ENCODE results near the gene CNTNAP2.

Gene CNTNAP2

DNA sequence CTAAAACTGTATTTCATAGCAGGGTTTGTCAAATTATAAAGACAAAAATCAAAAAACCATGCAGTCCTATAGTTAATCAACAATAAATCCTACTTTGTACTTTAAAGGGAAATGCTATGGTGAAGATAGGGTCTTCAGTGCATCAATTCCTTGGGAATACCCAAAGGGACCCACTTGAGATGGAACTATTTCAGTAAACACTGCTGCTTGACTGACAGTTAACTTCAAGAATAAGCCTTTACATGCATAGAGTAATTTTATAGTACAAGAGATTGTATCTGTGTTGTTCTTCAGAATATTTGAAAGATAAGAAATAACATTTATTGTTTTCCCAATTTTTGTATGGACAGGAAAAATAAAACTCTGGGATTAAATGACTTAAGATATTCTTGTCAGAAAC, 1179.6 kb downstream of the CNTNAP2 start:
- no peak for DNase-seq

DNA sequence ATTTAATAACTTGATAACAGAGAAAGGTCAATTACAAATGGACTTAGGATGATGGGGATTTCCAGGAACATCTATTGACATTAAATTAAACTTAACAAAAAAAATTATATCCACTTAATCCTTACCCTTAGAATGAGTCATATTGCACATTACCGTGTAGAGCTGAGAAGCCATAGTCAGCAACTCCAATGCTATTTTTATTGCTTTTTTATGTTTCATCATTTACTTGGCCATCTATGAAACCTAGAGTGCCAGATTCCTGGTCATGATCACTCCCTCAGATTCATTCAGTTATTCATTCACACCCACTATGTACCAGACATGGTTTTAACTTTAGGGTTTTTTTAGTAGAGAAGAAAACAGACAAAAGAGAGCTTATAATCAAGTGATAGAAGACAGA, 1180.4 kb downstream of the CNTNAP2 start:
- no peak for DNase-seq

DNA sequence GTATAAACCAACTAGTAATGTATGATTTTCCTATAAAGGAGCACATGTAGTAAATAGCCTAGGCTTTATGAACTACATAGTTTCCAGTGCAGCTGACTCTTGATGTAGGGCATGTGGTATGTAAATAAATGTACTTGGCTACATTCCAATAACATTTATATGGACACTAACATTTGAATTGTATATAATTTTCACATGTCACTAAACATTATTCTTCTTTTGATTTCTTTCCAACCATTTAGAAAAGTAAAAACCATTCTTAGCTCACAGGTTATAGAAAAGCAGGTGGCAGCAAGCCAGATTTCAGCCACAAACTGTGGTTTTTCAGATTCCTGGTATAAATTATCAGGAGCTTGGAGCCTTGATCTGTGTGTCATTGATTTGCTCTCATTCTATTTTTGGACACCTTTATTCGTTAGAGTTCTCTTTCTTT, 1182.0 kb downstream of the CNTNAP2 start:
- peak; percentile 78 for DNase-seq

DNA sequence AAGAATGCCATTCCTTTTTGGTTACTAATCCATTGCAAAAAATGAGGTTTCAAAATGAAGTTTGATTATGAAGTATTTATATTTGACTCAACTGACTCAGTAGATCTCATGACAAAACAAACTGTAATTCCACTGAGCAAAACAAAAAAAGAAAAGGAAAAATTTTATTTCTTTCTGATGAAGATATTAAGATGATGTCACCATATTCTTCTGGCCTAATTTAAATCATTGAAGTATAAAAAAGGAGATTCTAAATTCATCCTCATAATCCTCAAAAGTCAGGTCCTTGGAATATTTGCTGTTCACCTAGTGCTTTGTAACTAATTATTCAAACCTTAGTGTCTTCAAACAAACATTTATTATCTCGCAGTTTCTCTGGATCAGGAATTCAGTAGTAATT, 1183.7 kb downstream of the CNTNAP2 start:
- DNase-seq = no peak

DNA sequence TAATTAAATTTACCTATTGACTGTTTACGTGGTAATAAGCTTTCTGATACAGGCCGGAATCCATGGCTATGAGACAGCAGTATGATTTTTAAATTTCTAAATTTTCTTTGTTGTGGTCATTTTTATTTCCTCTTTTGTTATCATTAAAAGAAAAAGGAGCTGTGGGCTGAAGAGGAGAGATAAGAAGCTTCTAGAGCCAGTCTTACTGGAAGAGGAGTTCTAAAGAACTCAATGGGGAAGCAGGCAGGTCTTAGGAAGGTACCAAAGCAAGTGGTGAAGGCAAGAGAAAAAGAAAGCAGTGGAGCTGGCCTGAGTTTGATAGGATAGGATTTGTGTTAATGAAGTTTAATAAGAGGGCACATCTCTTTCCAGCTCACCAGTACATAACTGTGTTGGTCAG, 1187.8 kb downstream of the CNTNAP2 start:
- no peak for DNase-seq

DNA sequence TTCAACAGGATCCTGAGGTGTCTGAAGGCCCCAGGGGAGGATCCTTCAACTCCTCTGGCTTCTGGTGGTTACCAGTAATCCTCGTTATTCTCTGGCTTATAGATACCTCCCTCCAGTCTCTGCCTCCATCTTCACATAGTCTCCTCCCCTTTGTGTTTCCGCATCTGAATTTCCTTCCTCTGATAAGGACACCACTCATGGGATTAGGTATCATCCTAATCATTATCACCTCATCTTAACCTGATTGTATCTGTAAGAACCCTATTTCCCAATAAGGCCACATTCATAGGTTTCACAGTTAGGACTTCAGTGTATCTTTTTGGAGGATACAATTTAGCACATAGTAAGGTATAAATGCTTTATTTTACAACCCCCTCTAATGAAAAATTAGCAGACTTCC, 1189.2 kb downstream of the CNTNAP2 start:
- no peak for DNase-seq

DNA sequence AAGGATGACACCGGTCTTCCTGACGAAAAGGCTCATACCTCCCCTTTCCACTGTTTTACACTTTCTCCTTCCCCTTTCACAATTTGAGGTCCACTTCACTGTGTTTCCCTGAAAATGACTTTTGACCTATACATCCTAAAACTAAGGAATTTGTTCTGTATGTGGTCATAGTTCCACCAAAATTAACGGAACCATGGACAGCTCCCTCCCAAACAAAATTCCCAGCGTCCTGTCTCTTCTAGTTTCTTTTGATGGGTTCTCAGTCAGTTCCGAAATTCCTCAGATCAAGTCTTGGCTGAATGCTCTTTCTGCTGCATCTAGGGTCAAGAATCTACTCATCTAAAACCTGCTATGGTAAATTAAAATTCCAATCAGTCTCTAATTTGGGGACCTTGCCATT, 1191.9 kb downstream of the CNTNAP2 start:
- DNase-seq = no peak

DNA sequence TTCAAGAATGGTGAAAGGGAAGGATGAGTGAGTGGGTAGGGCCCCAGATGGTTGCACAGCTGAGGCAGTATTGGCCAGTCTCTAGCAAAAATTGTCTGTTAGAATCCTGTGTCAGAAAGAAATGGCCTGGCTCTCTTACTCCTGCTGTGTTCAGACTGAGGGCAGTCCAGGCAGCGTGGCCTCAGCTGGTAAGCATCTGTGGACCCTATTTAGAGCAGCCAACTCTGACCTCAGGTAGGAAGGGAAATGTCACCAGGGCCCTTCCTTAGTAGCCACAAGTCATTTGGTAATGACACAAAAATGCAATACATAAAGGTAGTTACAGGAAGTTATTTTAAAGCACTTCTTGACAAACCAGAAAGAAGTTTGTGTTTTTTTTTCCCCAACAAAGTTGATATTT, 1194.7 kb downstream of the CNTNAP2 start:
- DNase-seq = no peak

DNA sequence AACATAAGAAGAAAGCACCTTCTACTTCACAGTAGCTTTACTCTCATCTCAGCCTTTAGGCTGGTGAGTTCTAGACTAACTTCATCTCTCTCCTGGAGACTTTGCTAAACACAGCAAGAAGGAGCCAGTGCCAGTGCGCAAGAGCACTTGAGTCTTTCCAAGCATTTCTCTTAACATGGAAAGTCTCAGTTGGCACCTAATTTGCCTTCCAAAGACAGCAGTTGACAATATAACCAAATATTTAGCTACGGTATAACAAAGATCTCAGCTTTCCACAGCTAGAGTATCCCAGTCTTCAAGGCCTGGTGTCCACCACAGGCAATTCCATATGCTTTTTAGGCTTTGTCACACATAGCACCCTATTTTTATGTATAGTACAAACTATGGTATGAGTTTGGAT, 1204.9 kb downstream of the CNTNAP2 start:
- no peak for DNase-seq

DNA sequence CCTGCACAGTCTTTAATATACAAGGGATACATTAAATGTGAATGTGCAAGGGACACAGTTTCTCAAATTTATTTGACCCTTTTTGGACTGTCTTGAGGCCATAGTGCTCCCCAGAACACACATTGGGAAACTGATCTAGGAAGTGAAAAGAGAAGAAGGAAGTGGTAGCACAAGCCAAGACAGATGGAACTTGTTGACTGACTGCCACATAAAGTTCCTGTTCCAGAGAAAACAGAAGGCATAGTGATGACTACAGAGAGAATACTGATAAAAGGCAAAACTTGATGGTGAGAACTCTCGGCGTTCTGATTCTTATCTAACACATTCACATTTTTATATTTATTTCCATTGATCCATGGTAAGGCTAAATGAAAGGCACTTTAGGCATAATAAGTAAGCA, 1216.4 kb downstream of the CNTNAP2 start:
- no peak for DNase-seq

DNA sequence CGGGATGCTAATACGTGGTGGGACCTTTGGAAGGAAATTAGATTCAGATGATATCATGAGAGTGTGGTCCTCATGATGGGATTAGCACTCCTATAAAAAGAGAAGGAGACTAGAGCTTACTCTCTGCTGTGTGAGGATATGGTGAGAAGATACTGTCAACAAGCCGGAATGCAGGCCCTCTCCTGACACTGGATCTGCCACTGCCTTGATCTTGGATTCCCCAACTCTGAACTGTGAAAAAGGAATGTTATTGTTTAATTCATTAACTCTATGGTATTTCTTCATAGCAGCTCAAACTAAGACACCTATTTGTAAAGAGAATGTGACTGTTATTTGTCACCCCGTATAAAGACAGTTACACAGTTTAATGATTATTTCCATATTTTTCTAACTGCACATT, 1246.5 kb downstream of the CNTNAP2 start:
- no peak for DNase-seq

DNA sequence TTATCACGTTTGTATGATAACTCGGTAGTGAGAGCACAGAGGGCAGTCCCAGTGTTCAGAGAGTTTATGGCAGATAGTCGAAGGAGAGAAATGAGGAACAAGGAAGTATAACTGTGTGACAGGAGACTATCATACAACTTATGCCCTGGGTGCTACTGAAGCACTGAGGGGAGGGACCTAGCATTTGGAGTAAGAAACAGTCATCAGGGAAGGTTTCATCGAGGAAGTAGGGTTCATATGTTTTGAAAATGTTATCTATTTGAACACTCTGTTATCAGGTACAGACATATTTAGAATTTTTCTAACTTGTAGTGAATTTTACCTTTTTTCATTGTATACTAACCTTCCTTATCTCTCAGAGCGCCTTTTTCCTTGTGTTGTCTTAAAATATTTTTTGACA, 1259.6 kb downstream of the CNTNAP2 start:
- DNase-seq = no peak

DNA sequence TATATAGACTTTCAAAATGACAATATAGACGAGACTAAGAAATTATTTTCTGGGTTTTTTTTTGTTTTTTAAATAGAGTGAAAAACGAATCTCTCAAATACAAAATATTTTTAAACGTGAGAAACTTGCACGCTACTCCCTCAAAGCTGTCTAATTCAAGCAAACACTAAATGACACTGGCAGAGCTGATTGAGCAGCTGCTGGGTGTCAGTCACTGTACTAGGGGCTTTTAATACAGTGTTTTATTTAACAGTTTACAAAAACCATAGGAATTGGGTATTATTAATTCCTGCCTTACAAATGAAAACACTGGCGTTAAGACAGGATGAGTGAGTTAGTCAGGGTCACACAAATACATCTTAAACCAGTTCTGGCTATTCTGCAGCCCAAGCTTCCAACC, 1264.3 kb downstream of the CNTNAP2 start:
- no peak for DNase-seq

DNA sequence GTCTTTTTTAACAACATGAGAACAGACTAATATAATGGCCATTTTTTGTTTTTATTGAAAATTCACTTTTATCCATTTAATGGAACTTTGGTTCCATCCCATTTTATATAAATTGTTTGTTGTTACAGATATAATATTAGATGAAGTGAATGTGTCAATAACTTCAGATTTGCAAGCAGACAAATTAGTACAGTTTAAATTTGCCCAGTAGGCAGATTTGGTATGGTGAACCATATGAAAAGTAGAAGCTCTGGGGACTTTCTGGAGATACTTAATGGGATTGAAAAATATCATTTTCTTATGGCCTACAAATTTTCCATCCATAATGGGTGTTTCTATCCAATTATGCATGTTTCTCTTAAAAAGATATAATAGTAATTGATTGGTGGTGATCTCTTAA, 1277.7 kb downstream of the CNTNAP2 start:
- no peak for DNase-seq

DNA sequence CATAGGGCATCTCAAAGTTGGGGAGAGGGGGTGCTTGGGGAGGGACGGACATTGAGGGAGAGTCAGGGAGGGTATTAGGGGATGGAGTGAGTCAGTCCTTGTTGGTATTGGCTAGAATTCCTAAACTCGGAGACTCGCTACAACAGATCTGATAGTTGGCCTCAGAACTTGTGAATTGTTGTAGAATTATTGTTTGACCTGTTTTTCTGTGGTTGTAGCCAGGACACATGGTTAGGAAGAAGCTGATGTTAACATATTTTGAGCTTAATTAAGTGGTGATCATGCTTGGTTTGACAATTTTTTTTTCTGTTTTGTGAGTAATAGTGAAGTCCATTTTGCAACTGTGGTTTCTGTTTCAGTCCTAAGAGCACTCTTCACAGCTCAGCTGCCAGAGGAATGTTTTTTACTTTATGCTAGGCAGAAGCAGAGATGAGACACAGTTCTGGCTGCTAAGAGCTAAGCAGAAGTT, 1283.7 kb downstream of the CNTNAP2 start:
- no peak for DNase-seq

DNA sequence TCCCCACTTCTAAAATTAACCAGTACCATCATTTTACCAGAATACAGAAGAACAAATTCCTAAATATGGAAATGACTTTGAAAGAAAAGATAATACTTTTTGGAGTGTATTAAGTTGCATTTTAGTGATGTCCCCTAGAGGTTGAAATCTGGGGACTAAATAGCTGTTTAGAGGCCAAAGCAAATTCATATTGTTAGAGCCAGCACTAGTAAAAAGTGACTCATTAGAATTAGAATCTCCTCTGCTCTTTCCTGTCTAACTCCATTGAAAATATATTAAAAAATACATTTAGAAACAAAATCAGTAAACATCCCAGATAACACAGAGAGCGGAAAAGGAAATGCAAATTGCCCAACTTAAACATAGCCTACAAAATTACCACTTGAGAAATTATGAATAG, 1284.3 kb downstream of the CNTNAP2 start:
- DNase-seq = peak; percentile 26

DNA sequence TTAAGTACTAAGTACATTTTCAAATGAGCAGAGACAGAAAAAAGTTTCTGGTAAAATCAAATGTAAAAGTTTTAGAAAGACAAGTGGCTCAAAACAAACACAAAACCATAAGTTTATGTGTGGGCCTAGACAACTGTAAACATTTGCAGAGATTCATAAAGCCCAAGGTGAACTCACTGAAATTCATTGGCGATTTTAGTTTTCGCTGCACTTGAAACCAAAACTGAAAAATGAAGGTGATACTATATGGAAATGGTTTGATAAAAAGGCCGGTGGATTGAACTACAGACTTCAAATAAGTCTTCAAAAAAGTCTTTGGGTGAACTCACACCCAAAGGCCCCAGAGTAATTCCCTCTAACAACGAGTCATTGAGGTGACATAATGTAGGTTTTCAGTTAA, 1289.0 kb downstream of the CNTNAP2 start:
- no peak for DNase-seq

DNA sequence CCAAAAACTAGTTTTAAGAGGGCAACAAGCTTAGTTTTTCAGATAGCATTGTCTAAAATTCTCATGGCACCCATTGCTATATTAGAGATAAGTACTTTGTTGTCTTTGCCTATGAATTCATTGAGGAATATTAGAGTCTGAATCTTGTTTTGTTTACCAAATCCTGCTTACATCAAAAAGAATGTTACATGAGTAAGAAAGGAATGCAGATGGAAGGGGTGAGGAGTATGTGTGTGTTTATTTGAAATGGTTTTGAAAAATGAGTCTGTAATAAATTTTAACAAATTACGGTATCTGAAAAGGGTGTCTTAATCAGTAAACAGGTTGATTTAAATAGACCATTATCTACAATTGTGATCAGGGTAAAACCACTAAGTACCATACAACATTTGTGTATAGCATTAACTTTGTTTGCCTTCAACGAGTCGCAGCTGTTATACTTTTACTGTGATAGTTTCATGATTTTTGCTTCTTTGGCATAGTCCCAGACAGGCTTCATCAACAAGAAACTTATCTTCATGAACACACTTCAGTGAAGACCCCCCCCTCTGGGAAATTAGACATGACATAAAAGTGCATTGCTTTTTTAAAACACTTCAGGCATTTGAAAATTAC, 1290.0 kb downstream of the CNTNAP2 start:
- DNase-seq = no peak

DNA sequence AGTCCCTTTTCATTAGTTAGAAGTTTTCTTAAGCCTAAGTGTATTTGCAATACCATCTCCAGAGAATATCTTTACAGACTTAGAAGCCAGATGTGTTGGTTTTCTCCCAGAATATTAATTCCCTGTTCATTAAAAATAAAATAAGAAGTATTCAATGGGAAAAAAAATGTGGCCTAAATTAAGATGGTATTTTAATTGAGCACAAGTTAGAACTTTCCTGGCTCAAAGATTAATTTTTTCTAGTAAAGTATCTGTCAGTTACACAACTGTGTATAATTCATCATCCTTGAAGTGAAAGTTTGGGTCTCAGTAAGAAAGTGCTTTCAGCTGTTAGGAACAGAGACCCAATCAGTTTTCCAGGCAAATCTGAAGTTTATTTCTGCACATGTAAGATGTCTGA, 1294.5 kb downstream of the CNTNAP2 start:
- DNase-seq = no peak

DNA sequence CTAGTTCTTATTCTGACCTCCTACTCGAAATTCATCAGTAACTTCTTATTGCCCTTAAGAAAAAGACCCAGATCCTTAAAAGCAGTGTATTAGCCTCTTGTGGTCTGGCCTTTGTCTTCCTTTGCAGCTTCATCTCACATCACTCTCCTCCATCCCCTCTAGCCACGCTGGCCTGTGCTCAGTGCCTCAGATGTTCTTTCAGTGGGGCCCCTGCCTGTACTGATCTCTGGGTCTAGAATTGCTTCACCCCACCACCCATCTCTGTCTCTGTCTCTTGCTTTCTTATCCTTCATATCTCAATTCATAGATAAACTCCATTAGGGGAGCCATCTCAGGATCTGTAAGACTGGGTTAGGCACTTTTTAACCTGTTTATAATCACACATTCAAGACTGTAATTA, 1295.5 kb downstream of the CNTNAP2 start:
- DNase-seq = no peak

DNA sequence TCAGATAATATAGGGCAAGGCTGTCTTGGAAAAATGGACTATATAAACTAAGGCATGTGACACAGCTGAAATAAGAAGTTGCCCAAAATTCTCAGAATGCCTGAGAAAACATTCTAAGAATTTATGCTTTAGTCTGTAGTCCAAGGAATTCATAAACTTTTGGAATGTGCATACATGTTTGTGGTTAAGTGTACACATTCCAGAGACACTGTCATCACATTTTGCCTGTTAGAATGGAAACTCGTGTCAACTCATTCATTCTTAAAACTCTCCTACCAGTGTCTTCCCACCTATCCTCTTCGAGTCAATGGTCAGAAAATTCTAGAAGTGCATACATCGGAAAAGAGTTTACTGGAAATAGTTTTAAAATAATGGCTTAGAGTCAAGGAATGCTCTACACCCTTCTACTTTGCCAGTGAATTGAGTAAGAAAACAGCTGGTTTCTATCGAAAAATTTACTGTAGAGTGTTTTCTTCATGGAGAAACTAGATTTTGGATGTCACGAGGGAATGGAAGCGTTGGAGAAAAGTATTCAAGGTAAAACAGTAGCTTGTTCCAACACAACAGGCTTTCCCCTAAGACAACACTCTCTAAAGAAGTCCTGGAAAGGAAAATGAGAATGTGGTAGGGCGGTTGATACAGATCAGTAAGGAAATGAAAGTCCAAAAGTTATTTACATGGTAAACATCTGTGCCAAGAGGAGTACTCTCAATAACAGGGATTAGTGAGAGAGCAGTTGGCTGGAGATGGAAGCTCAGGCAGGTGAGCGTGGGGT, 1296.4 kb downstream of the CNTNAP2 start:
- DNase-seq = no peak

DNA sequence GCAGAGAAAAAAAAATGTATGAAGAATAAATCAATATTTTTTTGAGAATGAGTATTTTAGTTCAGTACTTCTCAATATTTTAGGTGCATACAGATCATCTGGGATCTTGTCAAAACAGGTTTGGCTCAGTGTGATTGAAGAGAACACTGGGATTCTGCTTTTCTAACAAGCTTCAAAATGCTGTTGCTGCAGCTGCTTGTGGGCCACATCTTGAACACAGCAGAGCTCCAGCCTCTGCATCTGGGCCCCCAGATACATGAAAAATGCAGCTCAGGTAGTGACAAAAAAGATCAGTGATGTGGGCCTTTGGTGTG, 1296.9 kb downstream of the CNTNAP2 start:
- no peak for DNase-seq

DNA sequence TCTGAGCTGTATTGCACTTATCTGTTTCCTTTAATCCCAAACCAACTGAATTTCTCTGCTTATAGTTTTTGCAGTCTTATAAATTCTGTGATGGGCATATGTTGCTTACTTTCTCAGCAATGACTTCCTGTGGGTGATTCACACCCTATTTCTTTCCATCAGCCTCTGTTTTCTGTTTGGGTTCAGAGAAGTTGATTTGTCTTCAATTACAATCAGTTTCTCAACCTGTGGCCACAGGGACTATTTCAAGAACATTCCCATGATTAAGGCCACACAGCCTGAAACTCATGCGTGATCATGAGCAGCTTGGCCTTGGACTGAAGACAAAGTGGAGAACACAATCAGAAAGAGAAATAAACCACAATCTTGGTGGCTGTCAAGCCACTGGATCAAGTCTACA, 1299.4 kb downstream of the CNTNAP2 start:
- no peak for DNase-seq

DNA sequence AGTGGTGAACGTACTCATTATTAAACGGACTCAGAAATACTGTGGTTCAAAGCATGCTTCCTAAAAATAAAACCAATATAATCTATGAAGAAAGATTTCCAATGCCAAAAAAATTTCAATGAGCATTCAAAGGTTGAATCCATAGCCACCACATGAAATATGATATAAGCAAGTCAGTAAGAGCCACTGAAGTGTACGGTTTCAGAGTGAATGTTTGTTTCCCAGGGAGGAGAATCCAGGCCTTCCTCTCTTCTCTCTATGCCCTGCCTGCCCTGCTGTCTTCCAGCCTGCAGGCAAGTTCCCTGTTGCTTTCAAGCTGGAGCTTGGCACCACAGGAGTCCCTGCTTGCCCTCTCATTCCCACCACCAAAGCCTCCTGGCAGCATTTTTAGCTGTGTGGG, 1302.4 kb downstream of the CNTNAP2 start:
- no peak for DNase-seq

DNA sequence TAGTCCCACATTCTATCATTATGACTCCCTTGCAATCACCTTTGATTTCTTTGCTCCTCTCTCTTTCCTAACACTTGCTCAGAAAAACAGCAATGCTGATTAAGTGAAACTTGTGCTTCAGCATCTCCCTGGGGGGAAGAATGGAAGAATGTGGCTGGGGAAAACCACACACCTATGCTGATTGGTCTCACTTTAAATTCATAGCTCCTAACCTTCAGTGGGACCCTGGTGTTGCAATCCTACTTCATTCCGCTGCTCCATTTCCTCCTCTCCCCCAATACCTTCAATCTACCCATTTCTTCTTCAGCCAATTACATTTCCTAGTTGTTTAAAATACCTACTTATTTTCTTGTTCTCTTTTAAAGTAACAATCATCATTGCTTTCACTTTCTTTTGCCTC, 1307.3 kb downstream of the CNTNAP2 start:
- no peak for DNase-seq

Data from NCI-H1105 (cell line).